T-helper 2 cell treated with Interferon-gamma antibody and Interleukin-4, amounts not matched to agents 5 μg/mL and 100 μg/mL, for 36 hours (primary cell): Measurements from ENCODE around the gene SPINDOC.
"Not testable (repeated sequence)": the region's sequence is repeated elsewhere in the genome, so short reads cannot be mapped to it uniquely, and the experiment has no call there.

Experiments
- DNase-seq: peaks from one replicate; pipeline ENCODE4 v3.0.0; 2021; ENCODE audit warnings: low spot score
- H3K27ac Mint-ChIP-seq: one replicate; pipeline ENCODE4 v1.8.0; 2021; ENCODE audit warnings: mild to moderate bottlenecking, mixed read lengths
- H3K27me3 Mint-ChIP-seq: one replicate; pipeline ENCODE4 v1.8.0; 2021; ENCODE audit warnings: low read depth, mixed read lengths
- H3K36me3 Mint-ChIP-seq: one replicate; pipeline ENCODE4 v1.8.0; 2021; ENCODE audit warnings: low read depth, mixed read lengths
- H3K4me1 Mint-ChIP-seq: one replicate; pipeline ENCODE4 v1.8.0; 2021; ENCODE audit warnings: low read depth, mixed read lengths
- H3K4me3 Mint-ChIP-seq: one replicate; pipeline ENCODE4 v1.8.0; 2022; ENCODE audit warnings: mild to moderate bottlenecking, moderate library complexity, mixed read lengths
- H3K9me3 Mint-ChIP-seq: one replicate; pipeline ENCODE4 v1.8.0; 2021; ENCODE audit warnings: mixed read lengths

The SPINDOC gene

GRCh38 chr11:63846897-63847296 is 33.6 kb downstream of the SPINDOC start:
- no peak for DNase-seq
- Mint-ChIP-seq H3K9me3 (no peaks in the 10 kb centered on the region), H3K36me3 (peaks cover 34% of the 10 kb centered on the region), H3K27ac (peak overlapping the region; percentile 23), H3K4me3 (no peak overlapping the region), H3K27me3 (no peaks in the 10 kb centered on the region), H3K4me1 (peaks cover 50% of the 10 kb centered on the region)

DNA sequence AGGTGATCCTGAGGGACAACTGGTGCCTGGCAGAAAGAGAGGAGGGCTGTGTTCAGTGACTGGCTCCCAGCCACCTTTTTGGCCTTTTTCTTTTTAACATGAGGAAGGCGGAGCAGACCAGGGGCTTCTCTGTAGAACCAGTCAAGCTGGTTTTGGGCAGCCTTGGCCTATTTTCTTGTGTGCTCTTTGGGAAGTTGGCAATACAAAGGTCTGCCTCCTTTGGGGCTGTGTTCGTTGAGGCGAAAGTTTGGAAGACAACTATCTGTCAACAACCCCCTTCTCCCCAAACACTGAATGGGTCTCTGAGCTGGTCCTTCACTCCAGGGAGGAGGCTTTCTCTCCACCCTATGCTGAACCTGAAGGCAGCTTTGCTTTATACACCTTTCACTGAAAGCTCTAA is 34.1 kb downstream of the SPINDOC start:
- Mint-ChIP-seq H3K4me1 (peaks cover 51% of the 10 kb centered on the region), H3K27me3 (no peaks in the 10 kb centered on the region), H3K27ac (peak overlapping the region; percentile 23), H3K4me3 (no peak overlapping the region), H3K9me3 (no peaks in the 10 kb centered on the region), H3K36me3 (peaks cover 33% of the 10 kb centered on the region)
- DNase-seq, result no peak

DNA sequence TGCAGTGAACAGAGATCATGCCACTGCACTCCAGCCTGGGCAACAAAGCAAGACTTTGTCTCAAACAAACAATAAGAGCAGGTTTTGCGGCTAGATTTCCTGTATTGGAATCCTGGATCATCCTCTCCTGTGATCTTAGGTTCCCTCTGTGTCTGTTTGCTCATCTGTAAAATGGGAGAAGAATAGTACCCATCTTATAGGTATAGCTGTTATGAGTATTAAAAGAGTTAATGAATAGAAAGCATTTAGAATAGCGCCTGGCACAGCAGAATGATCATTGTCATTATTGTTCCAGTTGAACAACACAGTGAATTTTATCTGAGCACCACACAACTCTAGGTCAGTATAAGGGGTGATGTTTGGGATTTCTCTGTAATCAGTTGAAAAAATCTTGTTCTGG is 36.4 kb downstream of the SPINDOC start:
- H3K27me3 Mint-ChIP-seq, result no peaks in the 10 kb centered on the region
- H3K4me3 Mint-ChIP-seq, result no peak overlapping the region
- H3K27ac Mint-ChIP-seq, result peak overlapping the region; percentile 26
- peaks cover 46% of the 10 kb centered on the region for H3K4me1 Mint-ChIP-seq
- no peak for DNase-seq
- H3K9me3 Mint-ChIP-seq, result no peaks in the 10 kb centered on the region
- peaks cover 25% of the 10 kb centered on the region for H3K36me3 Mint-ChIP-seq

- peaks cover 32% of the 10 kb centered on the region for H3K36me3 Mint-ChIP-seq
- peak overlapping the region; percentile 78 for H3K27ac Mint-ChIP-seq
- peak overlapping the region; percentile 66 for H3K4me3 Mint-ChIP-seq
- H3K9me3 Mint-ChIP-seq, result no peaks in the 10 kb centered on the region
- no peaks in the 10 kb centered on the region for H3K27me3 Mint-ChIP-seq
- DNase-seq, result no peak
- peaks cover 52% of the 10 kb centered on the region for H3K4me1 Mint-ChIP-seq
Observed at GRCh38 chr11:63850920-63851319, 37.7 kb downstream of the SPINDOC start.

DNA sequence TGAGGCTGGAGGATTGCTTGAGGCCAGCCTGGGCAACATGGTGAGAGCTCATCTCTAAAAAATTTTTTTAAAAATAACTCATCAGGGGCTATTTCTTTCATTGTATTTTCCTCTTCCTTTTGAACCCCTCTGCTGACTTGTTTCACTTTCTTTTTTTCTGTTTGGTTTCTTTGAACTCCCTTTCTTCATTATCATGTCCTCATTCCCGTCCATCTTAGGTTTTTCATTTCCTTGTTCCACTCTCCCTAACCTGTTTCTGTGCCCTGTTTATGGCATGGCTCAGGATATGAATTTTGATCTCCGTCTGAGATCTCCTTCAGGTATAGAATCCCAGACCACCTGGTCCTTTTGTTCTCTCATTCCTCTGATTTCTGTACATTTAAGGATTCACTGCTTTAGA is 38.1 kb downstream of the SPINDOC start:
- H3K27ac Mint-ChIP-seq, result peak overlapping the region; percentile 78
- peaks cover 54% of the 10 kb centered on the region for H3K4me1 Mint-ChIP-seq
- no peak for DNase-seq
- H3K36me3 Mint-ChIP-seq, result peaks cover 32% of the 10 kb centered on the region
- H3K27me3 Mint-ChIP-seq, result no peaks in the 10 kb centered on the region
- H3K4me3 Mint-ChIP-seq, result peak overlapping the region; percentile 66
- H3K9me3 Mint-ChIP-seq, result no peaks in the 10 kb centered on the region

GRCh38 chr11:63853476-63853875 is 40.2 kb downstream of the SPINDOC start:
- Mint-ChIP-seq H3K4me3 (no peak overlapping the region), H3K9me3 (no peaks in the 10 kb centered on the region), H3K27me3 (no peaks in the 10 kb centered on the region), H3K36me3 (peaks cover 34% of the 10 kb centered on the region), H3K27ac (no peak overlapping the region), H3K4me1 (peaks cover 49% of the 10 kb centered on the region)
- DNase-seq, result no peak

- Mint-ChIP-seq H3K27me3 (no peaks in the 10 kb centered on the region), H3K9me3 (no peaks in the 10 kb centered on the region), H3K4me3 (peak overlapping the region; percentile 6), H3K27ac (no peak overlapping the region), H3K36me3 (peaks cover 35% of the 10 kb centered on the region), H3K4me1 (peaks cover 50% of the 10 kb centered on the region)
- no peak for DNase-seq
Observed at GRCh38 chr11:63854696-63855095, 41.4 kb downstream of the SPINDOC start.

DNA sequence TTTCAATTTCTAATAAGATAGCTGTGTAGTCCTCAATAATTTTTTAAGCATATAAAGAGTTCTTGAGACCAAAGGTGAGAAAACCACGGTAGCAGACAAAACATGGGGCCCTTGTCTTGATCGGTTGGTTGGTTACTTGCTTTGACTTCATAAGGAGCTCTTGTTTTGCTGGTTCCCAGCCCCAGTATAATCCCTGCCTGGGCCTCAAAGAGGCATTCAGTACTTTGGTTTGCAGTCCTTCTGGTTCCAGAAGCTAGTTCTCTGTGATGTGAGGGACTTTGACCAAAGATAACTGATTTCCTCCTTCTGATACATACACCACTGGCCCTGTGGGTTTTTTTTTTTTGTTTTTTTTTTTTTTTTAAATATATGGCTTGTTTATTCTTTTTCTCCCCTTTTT is 42.7 kb downstream of the SPINDOC start:
- peaks cover 40% of the 10 kb centered on the region for H3K4me1 Mint-ChIP-seq
- H3K27ac Mint-ChIP-seq, result no peak overlapping the region
- DNase-seq, result no peak
- H3K9me3 Mint-ChIP-seq, result no peaks in the 10 kb centered on the region
- H3K4me3 Mint-ChIP-seq, result no peak overlapping the region
- peaks cover 33% of the 10 kb centered on the region for H3K36me3 Mint-ChIP-seq
- no peaks in the 10 kb centered on the region for H3K27me3 Mint-ChIP-seq

DNA sequence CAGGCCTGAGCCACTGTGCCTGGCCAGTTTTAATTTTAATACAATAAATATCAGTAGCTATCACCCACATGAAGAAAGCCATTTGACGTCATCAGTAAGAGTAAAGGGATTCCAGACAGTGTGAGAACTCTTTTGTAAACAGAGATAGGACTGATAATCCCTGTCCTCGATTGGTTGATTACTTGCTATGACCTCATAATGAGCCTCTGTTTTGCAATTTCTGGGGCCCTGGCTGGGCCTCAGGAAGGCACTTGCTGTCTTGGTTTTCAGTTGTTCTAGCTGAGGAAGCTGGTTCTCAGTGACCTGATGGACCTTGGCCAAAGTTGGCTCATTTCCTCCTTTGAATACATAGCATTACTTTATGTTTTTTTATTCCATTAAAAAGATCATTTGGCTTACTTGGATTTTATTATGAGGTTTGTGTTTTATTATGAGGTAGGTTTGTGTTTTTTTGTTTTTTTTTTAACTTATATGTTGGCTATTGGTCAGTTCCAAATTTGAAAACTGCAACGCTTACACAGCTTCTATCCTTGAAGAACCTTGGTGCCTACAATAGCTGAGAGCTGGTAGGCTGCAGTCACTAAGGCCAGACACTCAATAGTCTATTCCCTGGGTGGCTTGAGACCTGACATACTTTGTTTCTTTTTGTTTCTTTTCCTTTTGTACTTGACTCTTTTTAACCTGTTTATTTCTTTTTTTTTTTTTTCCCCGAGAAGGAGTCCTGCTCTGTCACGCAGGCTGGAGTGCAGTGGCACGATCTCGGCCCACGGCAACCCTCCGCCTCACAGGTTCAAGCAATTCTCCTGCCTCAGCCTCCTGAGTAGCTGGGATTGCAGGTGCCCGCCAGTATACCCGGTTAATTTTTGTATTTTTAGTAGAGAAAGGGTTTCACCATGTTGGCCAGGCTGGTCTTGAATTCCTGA is 45.6 kb downstream of the SPINDOC start:
- Mint-ChIP-seq H3K36me3 (peaks cover 38% of the 10 kb centered on the region), H3K4me1 (peaks cover 37% of the 10 kb centered on the region), H3K27me3 (no peaks in the 10 kb centered on the region), H3K27ac (no peak overlapping the region), H3K4me3 (no peak overlapping the region), H3K9me3 (no peaks in the 10 kb centered on the region)
- no peak for DNase-seq

GRCh38 chr11:63862923-63863322 is 49.7 kb downstream of the SPINDOC start:
- peaks cover 49% of the 10 kb centered on the region for H3K4me1 Mint-ChIP-seq
- peak overlapping the region; percentile 23 for H3K4me3 Mint-ChIP-seq
- no peaks in the 10 kb centered on the region for H3K9me3 Mint-ChIP-seq
- DNase-seq, result no peak
- peaks cover 44% of the 10 kb centered on the region for H3K36me3 Mint-ChIP-seq
- no peaks in the 10 kb centered on the region for H3K27me3 Mint-ChIP-seq
- peak overlapping the region; percentile 69 for H3K27ac Mint-ChIP-seq

DNA sequence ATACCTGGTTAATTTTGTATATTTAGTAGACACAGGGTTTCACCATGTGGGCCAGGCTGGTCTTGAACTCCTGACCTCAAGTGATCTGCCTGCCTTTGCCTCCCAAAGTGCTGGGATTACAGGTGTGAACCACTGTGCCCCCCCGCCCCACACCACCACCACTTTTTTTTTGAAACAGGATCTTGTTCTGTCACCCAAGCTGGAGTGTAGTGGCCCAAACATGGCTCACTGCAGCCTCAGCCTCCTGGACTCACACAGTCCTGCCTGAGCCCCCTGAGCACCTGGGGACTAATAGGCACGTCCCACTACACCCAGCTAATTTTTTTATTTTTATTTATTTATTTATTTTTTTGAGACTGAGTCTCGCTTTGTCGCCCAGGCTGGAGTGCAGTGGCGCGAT is 50.4 kb downstream of the SPINDOC start:
- not testable (repeated sequence) for DNase-seq, H3K4me3 Mint-ChIP-seq, H3K27ac Mint-ChIP-seq, H3K27me3 Mint-ChIP-seq, H3K9me3 Mint-ChIP-seq
- Mint-ChIP-seq H3K36me3 (peaks cover 50% of the 10 kb centered on the region), H3K4me1 (peaks cover 52% of the 10 kb centered on the region)

GRCh38 chr11:63866211-63866610 is 53.0 kb downstream of the SPINDOC start:
- Mint-ChIP-seq H3K27ac (peak overlapping the region; percentile 87), H3K9me3 (no peaks in the 10 kb centered on the region), H3K4me1 (peaks cover 72% of the 10 kb centered on the region), H3K27me3 (no peaks in the 10 kb centered on the region), H3K4me3 (peak overlapping the region; percentile 74), H3K36me3 (peaks cover 52% of the 10 kb centered on the region)
- peak; percentile 76 for DNase-seq

DNA sequence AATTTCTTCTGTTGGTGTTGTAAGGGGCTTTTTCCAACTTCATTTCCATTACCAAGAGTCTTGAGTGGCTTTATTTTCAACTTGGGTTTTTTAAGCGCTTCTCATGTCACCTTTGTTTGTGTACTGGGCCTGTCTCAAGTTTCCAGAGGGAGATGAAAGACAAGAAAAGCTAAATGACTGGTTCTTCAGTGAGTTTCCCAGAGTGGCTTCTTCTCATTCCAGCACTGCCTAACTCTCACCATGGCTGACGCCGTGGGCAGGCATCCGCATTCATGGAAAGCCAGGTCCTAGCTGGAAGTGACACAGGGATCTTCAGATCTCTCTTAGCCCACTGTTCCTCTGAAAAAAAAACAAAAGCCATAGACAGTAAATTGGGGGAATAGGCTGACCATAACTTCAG is 54.3 kb downstream of the SPINDOC start:
- Mint-ChIP-seq H3K36me3 (peaks cover 46% of the 10 kb centered on the region), H3K27ac (no peak overlapping the region)

GRCh38 chr11:63868399-63869064 is 55.3 kb downstream of the SPINDOC start:
- H3K36me3 Mint-ChIP-seq, result peaks cover 39% of the 10 kb centered on the region
- peak overlapping the region; percentile 4 for H3K4me3 Mint-ChIP-seq
- no peaks in the 10 kb centered on the region for H3K27me3 Mint-ChIP-seq
- no peak for DNase-seq
- H3K9me3 Mint-ChIP-seq, result no peaks in the 10 kb centered on the region
- H3K4me1 Mint-ChIP-seq, result peaks cover 71% of the 10 kb centered on the region
- peak overlapping the region; percentile 2 for H3K27ac Mint-ChIP-seq

More for the DNA sequence above, 54.3 kb downstream of the SPINDOC start:
- Mint-ChIP-seq H3K4me3 (no peak overlapping the region), H3K9me3 (no peaks in the 10 kb centered on the region), H3K4me1 (peaks cover 75% of the 10 kb centered on the region), H3K27me3 (no peaks in the 10 kb centered on the region)
- DNase-seq, result no peak
